Uterus (tissue), 2 donors: ENCODE measurements around the gene VWC2L.

Experiments
- CTCF ChIP-seq, 4 experiments: fragments of 200-600 bp in 2 of 4; fragments of 450-650 bp in 2 of 4; sonication (generic) in 2 of 4; IDR thresholded peaks; one replicate each; pipeline ENCODE4 v1.5.1; 2016 to 2019; ENCODE audit warnings: antibody characterized with exemption in 4 of 4, mild to moderate bottlenecking in 2 of 4, moderate library complexity in 1 of 4
- POLR2A ChIP-seq, 2 donors: fragments of 450-650 bp; IDR thresholded peaks; one replicate each; pipeline ENCODE4 v1.6.1; 2016; ENCODE audit warnings: antibody characterized with exemption in 2 of 2, mild to moderate bottlenecking in 1 of 2, moderate library complexity in 1 of 2

- TF ChIP-seq CTCF (IDR thresholded peaks at IDR 0.05) (no peak), POLR2A (IDR thresholded peaks at IDR 0.05) (no peak)
Measured at GRCh38 chr2:214492608-214493007, 81.8 kb downstream of the VWC2L start.
